BE2C (cell line): ENCODE results near the gene GRIA3.
"Not testable (repeated sequence)": the region's sequence is repeated elsewhere in the genome, so short reads cannot be mapped to it uniquely, and the experiment has no call there.

ENCODE experiments used
- DNase-seq: peaks from one replicate; pipeline ENCODE4 v3.0.0-alpha.2; 2020
- H3K27me3 ChIP-seq: fragments of 250-450 bp; sonication (Bioruptor Pico); 2 replicates; pipeline ENCODE4 v1.5.1; 2020; ENCODE audit warnings: mild to moderate bottlenecking
- H3K36me3 ChIP-seq: fragments of 250-450 bp; sonication (Bioruptor Pico); 2 replicates; pipeline ENCODE4 v1.5.1; 2020; ENCODE audit warnings: mild to moderate bottlenecking
- H3K4me1 ChIP-seq: fragments of 250-450 bp; sonication (Bioruptor Pico); 2 replicates; pipeline ENCODE4 v1.5.1; 2020
- H3K4me3 ChIP-seq: 2 replicates; pipeline ENCODE4 v1.5.1; 2011; ENCODE audit warnings: low read depth, low read length
- H3K9me3 ChIP-seq: fragments of 250-450 bp; sonication (Bioruptor Pico); 2 replicates; pipeline ENCODE4 v1.5.1; 2020
- TF ChIP-seq, protein P1 (sequence below): IDR thresholded peaks from 2 replicates; pipeline ENCODE4 v1.5.1; 2012; ENCODE audit warnings: mild to moderate bottlenecking, low read depth, low read length

The GRIA3 gene

GRCh38 chrX:123422875-123423274 is 238.8 kb downstream of the GRIA3 start:
- no peaks in the 10 kb centered on the region for H3K36me3 ChIP-seq
- TF ChIP-seq, protein P1, sequence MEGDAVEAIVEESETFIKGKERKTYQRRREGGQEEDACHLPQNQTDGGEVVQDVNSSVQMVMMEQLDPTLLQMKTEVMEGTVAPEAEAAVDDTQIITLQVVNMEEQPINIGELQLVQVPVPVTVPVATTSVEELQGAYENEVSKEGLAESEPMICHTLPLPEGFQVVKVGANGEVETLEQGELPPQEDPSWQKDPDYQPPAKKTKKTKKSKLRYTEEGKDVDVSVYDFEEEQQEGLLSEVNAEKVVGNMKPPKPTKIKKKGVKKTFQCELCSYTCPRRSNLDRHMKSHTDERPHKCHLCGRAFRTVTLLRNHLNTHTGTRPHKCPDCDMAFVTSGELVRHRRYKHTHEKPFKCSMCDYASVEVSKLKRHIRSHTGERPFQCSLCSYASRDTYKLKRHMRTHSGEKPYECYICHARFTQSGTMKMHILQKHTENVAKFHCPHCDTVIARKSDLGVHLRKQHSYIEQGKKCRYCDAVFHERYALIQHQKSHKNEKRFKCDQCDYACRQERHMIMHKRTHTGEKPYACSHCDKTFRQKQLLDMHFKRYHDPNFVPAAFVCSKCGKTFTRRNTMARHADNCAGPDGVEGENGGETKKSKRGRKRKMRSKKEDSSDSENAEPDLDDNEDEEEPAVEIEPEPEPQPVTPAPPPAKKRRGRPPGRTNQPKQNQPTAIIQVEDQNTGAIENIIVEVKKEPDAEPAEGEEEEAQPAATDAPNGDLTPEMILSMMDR, result peak; percentile 39
- DNase-seq, result peak; percentile 4
- no peak overlapping the region for H3K4me3 ChIP-seq
- H3K4me1 ChIP-seq, result no peaks in the 10 kb centered on the region
- H3K9me3 ChIP-seq, result no peaks in the 10 kb centered on the region
- H3K27me3 ChIP-seq, result no peaks in the 10 kb centered on the region

GRCh38 chrX:123424546-123424945 is 240.5 kb downstream of the GRIA3 start:
- DNase-seq, result no peak
- H3K36me3 ChIP-seq, result no peaks in the 10 kb centered on the region
- no peak overlapping the region for H3K4me3 ChIP-seq
- no peaks in the 10 kb centered on the region for H3K9me3 ChIP-seq
- H3K4me1 ChIP-seq, result no peaks in the 10 kb centered on the region
- TF ChIP-seq, protein P1, result no peak
- no peaks in the 10 kb centered on the region for H3K27me3 ChIP-seq

DNA sequence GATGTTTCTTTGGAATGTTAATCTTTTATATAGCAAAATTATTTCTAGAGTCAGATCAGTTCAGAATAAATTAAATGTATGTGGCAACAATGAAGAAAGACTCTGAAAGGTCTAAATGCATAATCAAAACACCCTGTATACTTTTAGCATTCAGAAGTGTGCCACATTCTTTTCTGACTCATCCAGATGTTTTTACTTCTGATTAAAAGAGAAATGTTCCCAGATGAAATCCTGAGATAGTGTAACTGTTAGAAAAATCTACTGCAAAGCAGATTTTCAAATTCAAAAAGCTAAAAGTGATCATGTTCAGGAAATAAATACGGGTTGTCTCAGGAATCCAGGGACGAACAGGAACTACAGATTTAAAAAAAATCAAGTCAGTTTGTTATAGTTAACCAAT is 241.4 kb downstream of the GRIA3 start:
- TF ChIP-seq, protein P1, result no peak
- Histone ChIP-seq H3K27me3 (no peaks in the 10 kb centered on the region), H3K4me3 (no peak overlapping the region), H3K36me3 (no peaks in the 10 kb centered on the region), H3K4me1 (no peaks in the 10 kb centered on the region), H3K9me3 (no peaks in the 10 kb centered on the region)
- DNase-seq, result no peak

DNA sequence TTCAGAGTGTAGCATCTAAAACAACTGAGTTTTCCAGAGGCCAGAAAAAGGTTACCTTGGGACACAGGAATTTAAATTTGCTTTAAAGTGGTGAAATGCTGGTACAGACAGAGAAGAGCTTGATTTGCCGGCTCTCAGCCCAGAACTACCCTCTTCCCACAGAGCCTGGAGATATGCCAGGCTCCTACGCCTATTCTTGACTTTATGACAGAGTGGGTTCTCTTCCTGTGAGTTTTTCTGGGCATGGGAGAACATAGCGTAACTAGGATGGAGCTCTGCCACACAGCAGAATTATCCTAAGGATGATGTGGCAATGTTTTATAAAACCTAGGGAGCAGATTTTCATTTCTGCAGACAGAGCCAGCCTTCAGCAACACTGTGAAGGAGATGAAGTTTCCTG is 241.8 kb downstream of the GRIA3 start:
- Histone ChIP-seq H3K9me3 (no peaks in the 10 kb centered on the region), H3K4me1 (no peaks in the 10 kb centered on the region), H3K36me3 (no peaks in the 10 kb centered on the region), H3K4me3 (no peak overlapping the region), H3K27me3 (no peaks in the 10 kb centered on the region)
- DNase-seq, result no peak
- TF ChIP-seq, protein P1, result no peak

- H3K27me3 ChIP-seq, result no peaks in the 10 kb centered on the region
- TF ChIP-seq, protein P1, result no peak
- DNase-seq, result no peak
Measured at GRCh38 chrX:123432361-123433150, 248.5 kb downstream of the GRIA3 start.

GRCh38 chrX:123436512-123437136 is 252.5 kb downstream of the GRIA3 start:
- H3K36me3 ChIP-seq, result no peaks in the 10 kb centered on the region
- TF ChIP-seq, protein P1, result no peak
- no peak overlapping the region for H3K4me3 ChIP-seq
- no peaks in the 10 kb centered on the region for H3K27me3 ChIP-seq
- no peaks in the 10 kb centered on the region for H3K4me1 ChIP-seq
- no peak for DNase-seq
- no peaks in the 10 kb centered on the region for H3K9me3 ChIP-seq

More at GRCh38 chrX:123432361-123433150, 248.5 kb downstream of the GRIA3 start:
- Histone ChIP-seq H3K9me3 (no peaks in the 10 kb centered on the region), H3K4me3 (no peak overlapping the region), H3K4me1 (no peaks in the 10 kb centered on the region), H3K36me3 (no peaks in the 10 kb centered on the region)

- DNase-seq, H3K4me1 ChIP-seq, H3K9me3 ChIP-seq, H3K27me3 ChIP-seq, H3K4me3 ChIP-seq, H3K36me3 ChIP-seq: not testable (repeated sequence)
Measured at GRCh38 chrX:123439926-123440325, 255.8 kb downstream of the GRIA3 start.
